ENCODE measurements around the gene PCDHB14.
"Not testable (repeated sequence)": the region's sequence is repeated elsewhere in the genome, so short reads cannot be mapped to it uniquely, and the experiment has no call there.

The PCDHB14 gene

DNA sequence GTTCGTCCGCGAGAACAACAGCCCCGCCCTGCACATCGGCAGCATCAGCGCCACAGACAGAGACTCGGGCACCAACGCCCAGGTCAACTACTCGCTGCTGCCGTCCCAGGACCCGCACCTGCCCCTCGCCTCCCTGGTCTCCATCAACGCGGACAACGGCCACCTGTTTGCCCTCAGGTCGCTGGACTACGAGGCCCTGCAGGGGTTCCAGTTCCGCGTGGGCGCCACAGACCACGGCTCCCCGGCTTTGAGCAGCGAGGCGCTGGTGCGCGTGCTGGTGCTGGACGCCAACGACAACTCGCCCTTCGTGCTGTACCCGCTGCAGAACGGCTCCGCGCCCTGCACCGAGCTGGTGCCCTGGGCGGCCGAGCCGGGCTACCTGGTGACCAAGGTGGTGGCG, 12.9 kb upstream of the PCDHB14 start:
- not testable (repeated sequence) for DNase-seq (ENCODE audit: low spot score)

DNA sequence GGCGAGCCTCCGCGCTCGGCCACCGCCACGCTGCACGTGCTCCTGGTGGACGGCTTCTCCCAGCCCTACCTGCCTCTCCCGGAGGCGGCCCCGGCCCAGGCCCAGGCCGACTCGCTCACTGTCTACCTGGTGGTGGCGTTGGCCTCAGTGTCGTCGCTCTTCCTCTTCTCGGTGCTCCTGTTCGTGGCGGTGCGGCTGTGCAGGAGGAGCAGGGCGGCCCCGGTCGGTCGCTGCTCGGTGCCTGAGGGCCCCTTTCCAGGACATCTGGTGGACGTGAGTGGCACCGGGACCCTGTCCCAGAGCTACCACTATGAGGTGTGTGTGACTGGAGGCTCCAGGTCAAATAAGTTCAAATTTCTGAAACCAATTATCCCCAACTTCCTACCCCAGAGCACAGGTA, 12.3 kb upstream of the PCDHB14 start:
- DNase-seq (ENCODE audit: low spot score) = not testable (repeated sequence)

DNA sequence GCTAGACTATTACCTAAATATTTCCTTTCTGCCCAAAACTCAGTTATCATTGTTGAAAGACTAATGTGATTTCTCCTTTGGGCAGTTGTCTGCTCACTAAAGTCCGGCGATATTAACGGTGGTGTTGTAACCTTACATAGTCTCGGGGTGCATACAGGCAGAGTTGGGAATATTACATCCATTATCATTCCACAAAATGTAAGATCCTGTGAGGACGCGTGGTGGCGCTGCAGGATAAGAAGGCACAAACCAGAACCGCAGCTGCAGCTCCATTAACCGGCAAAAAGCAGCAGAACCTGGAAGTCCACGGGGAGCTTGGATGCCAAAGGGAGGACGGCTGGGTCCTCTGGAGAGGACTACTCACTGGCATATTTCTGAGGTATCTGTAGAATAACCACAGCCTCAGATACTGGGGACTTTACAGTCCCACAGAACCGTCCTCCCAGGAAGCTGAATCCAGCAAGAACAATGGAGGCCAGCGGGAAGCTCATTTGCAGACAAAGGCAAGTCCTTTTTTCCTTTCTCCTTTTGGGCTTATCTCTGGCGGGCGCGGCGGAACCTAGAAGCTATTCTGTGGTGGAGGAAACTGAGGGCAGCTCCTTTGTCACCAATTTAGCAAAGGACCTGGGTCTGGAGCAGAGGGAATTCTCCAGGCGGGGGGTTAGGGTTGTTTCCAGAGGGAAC, 9.3 kb upstream of the PCDHB14 start, which contains the start of gene PCDHB13:
PCDHB13 (plus strand) TSS at position 264 of the 684 bp plus-strand sequence; CDS start at position 469, 205 bp downstream.
- DNase-seq (ENCODE audit: low spot score) = not testable (repeated sequence)

DNA sequence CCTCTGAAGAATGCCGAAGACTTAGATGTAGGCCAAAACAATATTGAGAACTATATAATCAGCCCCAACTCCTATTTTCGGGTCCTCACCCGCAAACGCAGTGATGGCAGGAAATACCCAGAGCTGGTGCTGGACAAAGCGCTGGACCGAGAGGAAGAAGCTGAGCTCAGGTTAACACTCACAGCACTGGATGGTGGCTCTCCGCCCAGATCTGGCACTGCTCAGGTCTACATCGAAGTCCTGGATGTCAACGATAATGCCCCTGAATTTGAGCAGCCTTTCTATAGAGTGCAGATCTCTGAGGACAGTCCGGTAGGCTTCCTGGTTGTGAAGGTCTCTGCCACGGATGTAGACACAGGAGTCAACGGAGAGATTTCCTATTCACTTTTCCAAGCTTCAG, 8.6 kb upstream of the PCDHB14 start:
- DNase-seq (ENCODE audit: low spot score) = not testable (repeated sequence)

DNA sequence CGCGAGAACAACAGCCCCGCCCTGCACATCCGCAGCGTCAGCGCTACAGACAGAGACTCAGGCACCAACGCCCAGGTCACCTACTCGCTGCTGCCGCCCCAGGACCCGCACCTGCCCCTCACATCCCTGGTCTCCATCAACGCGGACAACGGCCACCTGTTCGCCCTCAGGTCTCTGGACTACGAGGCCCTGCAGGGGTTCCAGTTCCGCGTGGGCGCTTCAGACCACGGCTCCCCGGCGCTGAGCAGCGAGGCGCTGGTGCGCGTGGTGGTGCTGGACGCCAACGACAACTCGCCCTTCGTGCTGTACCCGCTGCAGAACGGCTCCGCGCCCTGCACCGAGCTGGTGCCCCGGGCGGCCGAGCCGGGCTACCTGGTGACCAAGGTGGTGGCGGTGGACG, 7.6 kb upstream of the PCDHB14 start:
- not testable (repeated sequence) for DNase-seq (ENCODE audit: low spot score)

DNA sequence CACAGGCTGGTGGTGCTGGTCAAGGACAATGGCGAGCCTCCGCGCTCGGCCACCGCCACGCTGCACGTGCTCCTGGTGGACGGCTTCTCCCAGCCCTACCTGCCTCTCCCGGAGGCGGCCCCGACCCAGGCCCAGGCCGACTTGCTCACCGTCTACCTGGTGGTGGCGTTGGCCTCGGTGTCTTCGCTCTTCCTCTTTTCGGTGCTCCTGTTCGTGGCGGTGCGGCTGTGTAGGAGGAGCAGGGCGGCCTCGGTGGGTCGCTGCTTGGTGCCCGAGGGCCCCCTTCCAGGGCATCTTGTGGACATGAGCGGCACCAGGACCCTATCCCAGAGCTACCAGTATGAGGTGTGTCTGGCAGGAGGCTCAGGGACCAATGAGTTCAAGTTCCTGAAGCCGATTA, 7.1 kb upstream of the PCDHB14 start:
- not testable (repeated sequence) for DNase-seq (ENCODE audit: low spot score)

DNA sequence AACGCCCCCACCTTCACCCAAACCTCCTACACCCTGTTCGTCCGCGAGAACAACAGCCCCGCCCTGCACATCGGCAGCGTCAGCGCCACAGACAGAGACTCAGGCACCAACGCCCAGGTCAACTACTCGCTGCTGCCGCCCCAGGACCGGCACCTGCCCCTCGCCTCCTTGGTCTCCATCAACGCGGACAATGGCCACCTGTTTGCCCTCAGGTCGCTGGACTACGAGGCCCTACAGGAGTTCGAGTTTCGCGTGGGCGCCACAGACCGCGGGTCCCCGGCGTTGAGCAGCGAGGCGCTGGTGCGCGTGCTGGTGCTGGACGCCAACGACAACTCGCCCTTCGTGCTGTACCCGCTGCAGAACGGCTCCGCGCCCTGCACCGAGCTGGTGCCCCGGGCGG, 1.7 kb downstream of the PCDHB14 start:
- not testable (repeated sequence) for DNase-seq (ENCODE audit: low spot score)

DNA sequence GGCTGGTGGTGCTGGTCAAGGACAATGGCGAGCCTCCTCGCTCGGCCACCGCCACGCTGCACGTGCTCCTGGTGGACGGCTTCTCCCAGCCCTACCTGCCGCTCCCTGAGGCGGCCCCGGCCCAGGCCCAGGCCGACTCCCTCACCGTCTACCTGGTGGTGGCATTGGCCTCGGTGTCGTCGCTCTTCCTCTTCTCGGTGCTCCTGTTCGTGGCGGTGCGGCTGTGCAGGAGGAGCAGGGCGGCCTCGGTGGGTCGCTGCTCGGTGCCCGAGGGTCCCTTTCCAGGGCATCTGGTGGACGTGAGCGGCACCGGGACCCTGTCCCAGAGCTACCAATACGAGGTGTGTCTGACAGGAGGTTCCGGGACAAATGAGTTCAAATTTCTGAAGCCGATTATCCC, 2.3 kb downstream of the PCDHB14 start:
- not testable (repeated sequence) for DNase-seq (ENCODE audit: low spot score)

DNA sequence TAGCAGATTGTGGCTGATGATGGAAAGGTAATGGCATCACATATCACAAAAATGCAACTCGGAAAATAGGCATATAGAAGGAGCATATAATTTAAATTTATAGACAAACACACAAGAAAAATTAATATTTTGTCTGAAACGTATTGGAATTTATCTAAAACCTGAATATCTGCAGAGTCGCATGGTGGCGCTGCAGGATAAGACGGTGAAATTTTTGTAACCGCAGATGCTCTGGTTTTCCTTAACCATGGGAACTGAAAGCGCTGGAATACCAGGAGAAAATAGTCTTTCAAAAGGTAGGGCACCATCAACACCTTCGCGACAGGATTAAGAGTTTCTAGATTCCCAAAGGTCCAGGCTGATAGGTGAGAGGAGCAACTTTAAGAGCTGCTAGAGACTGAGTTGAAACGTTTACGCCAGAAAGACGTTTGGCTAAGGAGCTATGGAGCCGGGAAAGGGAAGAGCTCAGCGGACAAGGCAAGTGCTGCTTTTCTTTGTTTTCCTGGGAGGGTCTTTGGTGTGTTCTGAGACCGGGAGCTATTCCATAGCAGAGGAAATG, 11.0 kb downstream of the PCDHB14 start:
- no peak for DNase-seq (ENCODE audit: low spot score)

DNA sequence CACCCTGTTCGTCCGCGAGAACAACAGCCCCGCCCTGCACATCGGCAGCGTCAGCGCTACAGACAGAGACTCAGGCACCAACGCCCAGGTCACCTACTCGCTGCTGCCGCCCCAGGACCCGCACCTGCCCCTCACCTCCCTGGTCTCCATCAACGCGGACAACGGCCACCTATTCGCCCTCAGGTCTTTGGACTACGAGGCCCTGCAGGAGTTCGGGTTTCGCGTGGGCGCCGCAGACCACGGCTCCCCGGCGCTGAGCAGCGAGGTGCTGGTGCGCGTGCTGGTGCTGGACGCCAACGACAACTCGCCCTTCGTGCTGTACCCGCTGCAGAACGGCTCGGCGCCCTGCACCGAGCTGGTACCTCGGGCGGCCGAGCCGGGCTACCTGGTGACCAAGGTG, 12.8 kb downstream of the PCDHB14 start:
- DNase-seq (ENCODE audit: low spot score) = not testable (repeated sequence)

DNA sequence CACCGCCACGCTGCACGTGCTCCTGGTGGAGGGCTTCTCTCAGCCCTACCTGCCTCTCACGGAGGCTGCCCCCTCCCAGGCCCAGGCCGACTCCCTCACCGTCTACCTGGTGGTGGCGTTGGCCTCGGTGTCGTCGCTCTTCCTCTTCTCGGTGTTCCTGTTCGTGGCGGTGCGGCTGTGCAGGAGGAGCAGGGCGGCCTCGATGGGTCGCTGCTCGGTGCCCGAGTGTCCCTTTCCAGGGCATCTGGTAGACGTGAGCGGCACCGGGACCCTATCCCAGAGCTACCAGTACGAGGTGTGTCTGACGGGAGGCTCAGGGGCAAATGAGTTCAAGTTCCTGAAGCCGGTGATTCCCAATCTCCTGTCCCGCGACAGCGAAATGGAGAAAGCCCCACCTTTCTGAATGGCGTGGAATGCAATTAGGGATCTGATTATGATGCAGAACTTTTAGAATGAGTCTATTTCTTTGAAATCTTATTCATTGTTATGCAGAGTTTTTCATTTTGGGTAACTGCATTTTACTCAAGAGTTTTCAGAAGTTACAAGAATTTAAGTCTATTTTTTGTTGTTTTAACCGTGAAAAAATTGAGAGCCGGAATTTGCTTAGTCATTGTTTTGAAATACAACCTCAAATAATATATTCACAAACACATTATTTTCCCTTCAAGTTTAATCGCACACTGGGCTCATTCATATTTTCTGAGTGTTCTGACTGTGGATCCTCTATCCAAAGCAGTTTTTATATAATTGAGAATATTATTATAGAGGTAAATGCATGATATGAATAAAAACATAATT, 13.6 kb downstream of the PCDHB14 start:
- DNase-seq (ENCODE audit: low spot score) = no peak

DNA sequence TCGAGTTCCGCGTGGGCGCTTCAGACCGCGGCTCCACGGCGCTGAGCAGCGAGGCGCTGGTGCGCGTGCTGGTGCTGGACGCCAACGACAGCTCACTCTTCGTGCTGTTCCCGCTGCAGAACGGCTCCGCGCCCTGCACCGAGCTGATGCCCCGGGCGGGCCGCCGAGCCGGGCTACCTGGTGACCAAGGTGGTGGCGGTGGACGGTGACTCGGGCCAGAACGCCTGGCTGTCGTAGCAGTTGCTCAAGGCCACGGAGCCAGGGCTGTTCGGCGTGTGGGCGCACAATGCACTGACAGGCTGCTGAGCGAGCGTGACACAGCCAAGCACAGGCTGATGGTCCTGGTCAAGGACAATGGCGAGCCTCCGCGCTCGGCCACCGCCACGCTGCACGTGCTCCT, 18.4 kb downstream of the PCDHB14 start:
- no peak for DNase-seq (ENCODE audit: low spot score)

DNA sequence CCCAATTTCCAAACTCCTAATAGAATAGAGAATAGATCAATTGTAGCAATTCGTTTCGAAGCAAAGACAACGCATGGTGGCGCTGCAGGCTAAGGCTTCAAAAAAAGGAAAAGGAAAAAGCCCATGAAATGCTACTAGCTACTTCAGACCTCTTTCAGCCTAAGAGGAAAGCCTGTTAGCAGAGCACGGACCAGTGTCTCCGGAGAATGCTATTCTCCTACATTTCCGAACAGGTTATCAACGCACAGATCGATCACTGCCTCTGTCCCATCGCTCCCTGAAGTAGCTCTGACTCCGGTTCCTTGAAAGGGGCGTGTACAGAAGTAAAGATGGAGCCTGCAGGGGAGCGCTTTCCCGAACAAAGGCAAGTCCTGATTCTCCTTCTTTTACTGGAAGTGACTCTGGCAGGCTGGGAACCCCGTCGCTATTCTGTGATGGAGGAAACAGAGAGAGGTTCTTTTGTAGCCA, 22.1 kb downstream of the PCDHB14 start, which contains the start of gene PCDHB15:
PCDHB15 (plus strand) TSS at position 146 of the 468 bp plus-strand sequence; CDS start at position 330, 184 bp downstream.
- no peak for DNase-seq (ENCODE audit: low spot score)

DNA sequence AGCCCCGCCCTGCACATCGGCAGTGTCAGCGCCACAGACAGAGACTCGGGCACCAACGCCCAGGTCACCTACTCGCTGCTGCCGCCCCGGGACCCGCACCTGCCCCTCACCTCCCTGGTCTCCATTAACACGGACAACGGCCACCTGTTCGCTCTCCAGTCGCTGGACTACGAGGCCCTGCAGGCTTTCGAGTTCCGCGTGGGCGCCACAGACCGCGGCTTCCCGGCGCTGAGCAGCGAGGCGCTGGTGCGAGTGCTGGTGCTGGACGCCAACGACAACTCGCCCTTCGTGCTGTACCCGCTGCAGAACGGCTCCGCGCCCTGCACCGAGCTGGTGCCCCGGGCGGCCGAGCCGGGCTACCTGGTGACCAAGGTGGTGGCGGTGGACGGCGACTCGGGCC, 23.8 kb downstream of the PCDHB14 start:
- DNase-seq (ENCODE audit: low spot score) = not testable (repeated sequence)

DNA sequence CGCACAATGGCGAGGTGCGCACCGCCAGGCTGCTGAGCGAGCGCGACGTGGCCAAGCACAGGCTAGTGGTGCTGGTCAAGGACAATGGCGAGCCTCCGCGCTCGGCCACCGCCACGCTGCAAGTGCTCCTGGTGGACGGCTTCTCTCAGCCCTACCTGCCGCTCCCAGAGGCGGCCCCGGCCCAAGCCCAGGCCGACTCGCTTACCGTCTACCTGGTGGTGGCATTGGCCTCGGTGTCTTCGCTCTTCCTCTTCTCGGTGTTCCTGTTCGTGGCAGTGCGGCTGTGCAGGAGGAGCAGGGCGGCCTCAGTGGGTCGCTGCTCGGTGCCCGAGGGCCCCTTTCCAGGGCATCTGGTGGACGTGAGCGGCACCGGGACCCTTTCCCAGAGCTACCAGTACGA, 24.3 kb downstream of the PCDHB14 start:
- DNase-seq (ENCODE audit: low spot score) = not testable (repeated sequence)

DNA sequence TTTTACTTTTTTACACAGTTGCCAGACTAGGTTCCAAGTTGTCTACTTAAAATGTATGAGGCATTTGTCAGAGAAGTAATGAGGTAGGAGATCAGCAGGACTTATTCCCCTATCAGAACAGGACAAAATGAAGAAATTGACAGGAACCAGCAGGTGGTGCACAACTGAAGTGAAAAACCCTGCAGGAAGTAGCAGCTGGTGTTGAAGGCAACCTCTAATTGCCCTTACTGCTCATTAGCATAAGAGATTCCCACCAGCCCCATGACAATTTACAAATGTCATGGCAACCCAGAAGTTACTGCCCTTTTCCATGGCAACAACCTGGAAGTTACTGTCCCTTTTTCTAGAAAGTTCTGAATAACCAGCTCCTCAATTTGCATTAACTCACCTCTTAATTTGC, 27.4 kb downstream of the PCDHB14 start:
- DNase-seq (ENCODE audit: low spot score) = no peak

DNA sequence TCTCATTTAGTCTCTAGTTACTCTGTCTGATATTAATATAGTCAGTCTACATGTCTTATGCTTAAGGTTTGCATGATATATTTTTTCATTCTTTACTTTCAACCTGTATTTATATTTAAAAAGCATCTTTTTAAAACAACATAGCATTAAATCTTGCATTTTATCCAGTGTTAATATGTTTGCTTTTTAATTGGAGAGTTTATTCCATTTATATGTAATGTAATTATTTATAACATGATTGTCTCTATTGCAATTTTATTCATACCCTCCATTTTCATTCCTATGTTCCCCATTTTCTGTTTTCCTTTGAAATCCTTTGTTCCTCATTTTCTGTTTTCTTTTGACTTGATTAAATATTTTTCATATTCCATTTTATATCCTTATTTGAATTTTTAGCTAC, 35.3 kb downstream of the PCDHB14 start:
- DNase-seq (ENCODE audit: low spot score) = no peak

DNA sequence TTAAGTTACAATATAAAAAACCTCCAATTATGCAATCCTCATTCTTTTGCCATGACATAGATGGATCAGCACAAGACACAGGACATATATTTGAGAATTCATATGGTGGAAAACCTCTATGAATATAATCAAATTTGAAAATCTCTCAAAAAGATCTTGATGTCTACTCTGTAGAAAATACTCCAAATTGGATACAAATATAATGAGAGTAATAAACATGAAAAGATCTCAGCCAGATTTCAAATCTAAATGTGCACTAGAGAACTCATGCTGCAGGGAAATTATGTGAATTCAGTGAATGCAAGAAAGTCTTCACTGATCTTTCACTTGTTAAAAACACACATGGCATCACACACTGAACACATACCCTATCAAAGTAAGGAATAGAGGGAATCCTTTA, 35.8 kb downstream of the PCDHB14 start:
- no peak for DNase-seq (ENCODE audit: low spot score)

DNA sequence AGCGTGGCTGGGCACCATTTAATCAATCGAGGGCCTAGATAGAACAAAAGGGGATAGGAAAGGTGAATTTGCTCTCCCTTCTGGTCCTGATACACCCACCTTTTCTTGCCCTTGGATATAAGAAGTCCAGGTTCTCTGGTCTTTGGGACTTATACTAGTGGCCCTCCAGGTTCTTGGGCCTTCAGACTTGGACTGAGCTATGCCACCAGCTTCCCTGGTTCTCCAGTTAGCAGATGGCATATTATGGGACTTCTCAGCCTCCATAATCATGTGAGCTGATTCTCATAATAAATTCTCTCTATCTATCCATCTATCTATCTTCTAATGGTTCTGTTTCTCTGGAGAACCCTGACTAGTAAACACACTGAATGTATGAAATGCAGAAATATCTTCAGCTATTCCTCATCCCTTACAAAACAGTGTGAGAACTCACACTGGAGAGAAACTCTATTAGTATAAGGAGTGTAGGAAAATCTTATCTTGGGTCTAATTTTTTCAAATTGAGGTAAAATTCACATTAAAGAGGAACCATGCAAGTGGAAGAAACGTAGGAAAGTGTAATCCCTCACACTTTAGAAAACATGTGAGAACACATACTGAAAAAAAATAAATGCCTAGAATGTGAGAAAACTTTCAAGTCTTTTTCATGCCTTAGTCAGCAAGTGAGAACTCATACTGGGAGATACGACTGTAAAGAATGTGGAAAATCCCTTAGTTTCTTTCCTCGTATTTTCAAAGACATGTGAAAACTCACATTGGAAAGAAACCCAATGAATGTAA, 37.5 kb downstream of the PCDHB14 start:
- no peak for DNase-seq (ENCODE audit: low spot score)

DNA sequence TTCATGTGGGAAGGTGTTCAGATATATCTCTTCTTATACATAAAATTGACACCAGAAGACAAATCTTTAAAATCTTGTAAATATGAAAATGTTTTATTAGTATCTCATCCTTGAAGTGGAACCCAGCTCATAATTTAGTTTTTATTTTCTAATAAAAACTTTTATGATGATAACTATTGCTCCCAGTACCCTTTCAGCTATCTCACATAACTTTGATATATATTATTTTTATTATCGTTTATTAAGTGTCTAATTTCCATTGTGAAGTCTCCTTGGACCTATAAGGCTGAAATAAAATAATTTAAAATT, 38.0 kb downstream of the PCDHB14 start:
- DNase-seq (ENCODE audit: low spot score) = no peak

DNA sequence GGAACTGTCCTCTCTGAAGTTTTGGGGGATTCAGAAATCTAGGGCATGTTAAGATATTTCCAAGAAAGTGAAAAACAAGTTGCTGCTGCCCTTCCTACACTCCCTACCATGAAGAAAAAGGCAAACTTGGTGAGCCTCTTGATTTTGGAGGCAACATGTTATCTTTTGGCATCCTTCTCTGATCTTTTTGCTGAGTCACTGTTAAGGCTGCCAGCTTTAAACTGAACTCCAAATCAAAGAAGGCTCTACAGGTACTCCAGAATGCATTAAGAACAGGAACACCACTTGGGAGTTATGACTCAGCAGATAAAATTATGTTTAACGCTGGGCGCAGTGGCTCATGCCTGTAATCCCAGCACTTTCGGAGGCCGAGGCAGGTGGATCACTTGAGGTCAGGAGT, 46.1 kb downstream of the PCDHB14 start:
- no peak for DNase-seq (ENCODE audit: low spot score)

DNA sequence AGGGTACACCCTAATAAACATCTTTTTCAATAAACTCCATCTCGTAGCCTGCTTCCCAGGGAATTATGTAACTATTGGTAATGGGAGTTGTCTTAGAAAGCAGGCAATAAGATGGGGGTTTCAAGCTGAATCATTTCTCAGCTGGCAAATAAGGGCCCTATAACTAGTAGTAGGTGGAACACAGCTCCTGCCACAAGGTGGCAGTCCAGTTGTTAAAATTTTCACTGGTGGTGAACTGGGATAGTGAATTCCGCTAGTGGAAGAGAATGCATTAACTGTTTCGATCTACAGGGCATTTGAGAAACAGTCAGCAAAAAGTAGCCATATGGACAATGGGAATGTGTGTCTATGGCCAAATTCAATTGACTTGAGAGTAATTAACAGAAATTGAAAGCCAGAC, 49.8 kb downstream of the PCDHB14 start:
- no peak for DNase-seq (ENCODE audit: low spot score)

All from hematopoietic multipotent progenitor cell treated with erythropoietin and hydrocortisone succinate and interleukin-3 and kit ligand, for 15 days (in vitro differentiated cells).